ENCODE measurements around the gene OPRD1. TPM values are rescaled to one million over a fixed set of nuclear protein-coding genes. Genes with fewer than 3 reads are reported as not detected.

OPRD1 gene
- total RNA-seq, 1 experiment from 2014 or later, result not detected

DNA sequence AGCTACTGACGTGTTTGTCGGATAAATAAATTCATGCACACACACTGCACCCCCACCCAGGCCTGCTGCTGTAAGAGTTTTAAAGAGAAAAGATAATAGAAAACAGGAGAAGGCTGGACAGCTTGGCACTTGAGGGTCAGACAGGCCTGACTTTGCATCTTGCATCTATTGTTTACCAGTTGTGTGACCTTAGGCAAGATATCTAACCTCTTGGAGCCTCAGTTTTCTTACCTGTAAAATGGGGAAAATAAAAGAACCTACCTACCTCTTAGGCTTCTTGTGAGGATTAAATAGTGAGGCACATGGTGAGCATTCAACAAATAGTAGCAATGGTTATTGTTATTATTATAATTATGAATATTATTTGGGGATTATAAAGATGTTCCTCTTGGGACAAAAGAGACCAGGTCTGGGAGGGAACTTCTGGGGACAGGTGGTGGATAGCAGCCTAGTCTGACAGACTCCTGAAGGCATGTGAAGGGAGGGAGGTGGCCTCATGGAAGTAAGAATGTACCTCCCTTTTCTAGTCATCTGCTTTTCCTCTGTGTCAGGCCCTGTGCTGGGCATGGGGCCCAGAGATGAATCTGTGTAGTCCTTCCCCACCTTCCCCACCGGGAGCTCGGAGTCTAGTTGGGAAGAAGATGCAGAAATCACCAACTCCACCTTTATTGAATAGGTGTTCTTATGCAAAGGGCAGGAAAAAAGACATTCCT is 84.1 kb downstream of the OPRD1 start:
- in situ Hi-C loops (cut with HindIII; ENCODE audit: low sequenced_read_pairs), result no loop called here
- DNase-seq (ENCODE audit: low spot score), result no peak

- in situ Hi-C loops (cut with HindIII; ENCODE audit: low sequenced_read_pairs), result no loop called here
- no peak for DNase-seq (ENCODE audit: low spot score)
Observed at GRCh38 chr1:28896609-28896986, 84.6 kb downstream of the OPRD1 start.

DNA sequence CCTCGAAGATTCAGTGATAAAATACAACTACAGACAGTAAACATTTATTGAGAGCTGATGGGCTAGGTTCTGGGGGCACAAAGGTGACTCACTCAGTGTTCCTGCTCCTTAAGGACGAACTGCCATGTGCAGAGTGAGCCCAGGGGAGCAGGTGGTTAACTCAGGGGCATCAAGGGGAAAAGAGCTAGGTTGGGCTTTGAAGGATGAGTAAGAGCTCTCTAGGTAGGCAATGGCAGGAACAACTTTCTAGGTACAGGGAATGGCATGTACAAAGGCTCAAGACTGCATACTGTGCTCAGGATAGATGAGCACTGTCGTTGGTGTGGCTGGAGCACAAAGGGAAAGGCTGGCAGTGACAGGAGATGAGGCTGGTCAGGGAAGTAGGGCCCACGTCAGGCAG is 85.8 kb downstream of the OPRD1 start:
- in situ Hi-C loops (cut with HindIII; ENCODE audit: low sequenced_read_pairs), result no loop called here
- no peak for DNase-seq (ENCODE audit: low spot score)

- no peak for DNase-seq (ENCODE audit: low spot score)
- in situ Hi-C loops (cut with HindIII; ENCODE audit: low sequenced_read_pairs), result no loop called here
Observed at GRCh38 chr1:28898405-28898881, 86.5 kb downstream of the OPRD1 start.

GRCh38 chr1:28899267-28899666 is 87.3 kb downstream of the OPRD1 start:
- in situ Hi-C loops (cut with HindIII; ENCODE audit: low sequenced_read_pairs), result no loop called here
- DNase-seq (ENCODE audit: low spot score), result no peak

- in situ Hi-C loops (cut with HindIII; ENCODE audit: low sequenced_read_pairs), result no loop called here
- DNase-seq (ENCODE audit: low spot score), result no peak
Observed at GRCh38 chr1:28900562-28900961, 88.6 kb downstream of the OPRD1 start.

DNA sequence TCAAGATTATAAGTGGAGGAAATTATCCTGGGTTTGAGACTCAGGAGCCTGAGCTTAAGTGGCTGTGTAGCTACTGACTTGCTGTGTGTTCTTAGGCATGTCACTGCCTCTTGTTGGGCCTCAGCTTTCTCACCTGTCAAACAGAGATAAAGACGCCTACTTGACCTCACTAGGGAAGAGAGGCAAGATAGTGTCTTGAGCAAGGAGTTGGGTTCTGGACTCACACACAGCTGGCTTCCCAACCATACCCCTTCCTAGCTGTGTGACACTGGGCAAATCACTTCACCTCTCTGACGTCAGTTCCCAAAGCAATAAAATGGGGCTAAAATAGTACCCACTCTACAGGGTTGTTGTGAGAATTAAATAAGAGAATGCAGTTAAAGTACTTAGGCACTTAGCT is 90.8 kb downstream of the OPRD1 start:
- in situ Hi-C loops (cut with HindIII; ENCODE audit: low sequenced_read_pairs), result no loop called here
- DNase-seq (ENCODE audit: low spot score), result no peak

DNA sequence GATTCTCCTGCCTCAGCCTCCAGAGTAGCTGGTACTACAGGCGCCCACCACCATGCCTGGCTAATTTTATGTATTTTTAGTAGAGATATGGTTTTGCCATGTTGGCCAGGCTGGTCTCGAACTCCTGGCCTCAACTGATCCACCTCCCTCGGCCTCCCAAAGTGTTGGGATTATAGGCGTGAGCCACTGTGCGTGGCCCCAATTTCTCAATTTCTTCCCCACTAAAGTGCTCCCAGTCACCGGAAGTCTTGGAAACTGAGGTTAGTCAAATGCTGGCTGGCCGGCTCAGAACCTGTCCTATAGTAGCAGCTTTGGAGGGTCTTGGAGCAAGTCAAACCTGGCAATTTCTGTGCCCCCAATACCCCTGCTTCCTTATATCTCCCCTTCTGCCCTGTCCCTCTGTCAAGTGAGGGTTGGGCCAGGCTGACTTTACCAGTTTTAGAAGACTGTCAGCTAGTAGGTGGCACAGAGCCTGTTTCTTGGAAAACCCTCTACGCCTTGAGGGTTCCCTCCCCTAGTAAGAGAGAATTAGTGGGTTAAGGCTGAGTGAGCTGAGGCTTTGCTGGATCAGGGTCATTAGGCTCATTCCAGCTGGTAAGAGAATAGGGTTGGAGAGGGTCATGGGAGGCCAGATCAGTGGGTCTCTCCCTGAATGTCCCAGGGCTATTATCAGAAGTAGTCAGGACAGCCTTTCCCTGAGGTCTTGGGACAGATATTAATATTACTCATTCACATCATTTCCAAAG is 94.1 kb downstream of the OPRD1 start:
- in situ Hi-C loops (cut with HindIII; ENCODE audit: low sequenced_read_pairs), result no loop called here
- no peak for DNase-seq (ENCODE audit: low spot score)

GRCh38 chr1:28909198-28909597 is 97.2 kb downstream of the OPRD1 start:
- in situ Hi-C loops (cut with HindIII; ENCODE audit: low sequenced_read_pairs), result no loop called here
- no peak for DNase-seq (ENCODE audit: low spot score)

DNA sequence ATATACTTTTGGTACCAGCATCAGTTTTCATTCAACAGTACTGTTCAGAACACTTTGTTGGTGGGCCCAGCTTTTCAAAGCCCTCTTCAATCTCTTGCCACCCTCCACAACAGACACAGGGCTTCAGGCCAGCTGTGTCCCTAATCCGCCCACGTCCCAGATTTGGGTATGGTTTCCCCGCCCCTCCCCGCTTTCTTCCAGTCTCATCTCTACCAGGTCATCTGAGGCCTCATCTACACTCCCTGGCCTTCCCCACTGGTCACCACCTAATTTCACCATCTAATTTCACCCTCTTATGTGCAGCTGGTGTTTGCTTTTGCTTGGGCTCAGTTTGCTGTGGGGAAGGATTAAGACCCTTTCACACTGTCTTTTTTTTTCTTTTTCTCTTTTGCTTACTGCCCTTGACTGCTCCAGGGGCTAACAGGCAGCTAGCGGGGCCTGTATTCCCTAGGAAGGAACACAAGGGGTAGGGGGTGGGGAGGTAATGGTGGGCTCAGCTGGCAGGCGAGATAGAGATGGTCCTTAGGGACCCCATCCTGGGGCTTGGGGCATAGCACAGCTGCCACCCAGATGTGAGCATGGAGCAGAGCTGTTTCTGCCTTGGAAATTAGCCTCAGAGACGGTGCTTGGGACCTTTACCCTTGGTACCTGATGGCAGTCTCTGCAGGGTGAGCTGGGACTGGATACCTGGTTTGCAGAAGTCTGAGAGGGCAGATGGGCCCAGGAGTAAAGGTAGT is 98.6 kb downstream of the OPRD1 start:
- in situ Hi-C loops (cut with HindIII; ENCODE audit: low sequenced_read_pairs), result no loop called here
- no peak for DNase-seq (ENCODE audit: low spot score)

DNA sequence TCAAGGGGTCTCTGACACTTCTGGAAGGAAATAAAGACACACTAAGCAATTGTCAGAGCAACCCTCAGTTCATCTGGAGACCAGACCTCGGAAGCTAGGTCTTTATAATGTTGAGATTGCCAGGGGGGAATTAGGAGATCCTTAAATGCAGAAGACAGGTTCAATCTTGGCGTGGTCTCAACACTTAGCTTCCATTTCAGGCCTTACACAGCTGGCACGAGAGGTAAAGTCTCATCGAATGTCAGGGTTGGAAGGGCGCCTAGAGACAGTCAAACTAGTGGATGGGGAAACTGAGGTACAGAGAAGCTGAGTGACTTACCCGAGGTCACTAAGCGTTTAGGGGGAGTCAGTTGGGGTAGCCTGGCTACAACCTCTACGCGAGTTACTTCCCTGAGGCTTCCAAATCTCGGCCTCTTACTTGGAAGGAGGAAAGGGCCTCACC is 101.8 kb downstream of the OPRD1 start:
- in situ Hi-C loops (cut with HindIII; ENCODE audit: low sequenced_read_pairs), result no loop called here
- DNase-seq (ENCODE audit: low spot score), result no peak

DNA sequence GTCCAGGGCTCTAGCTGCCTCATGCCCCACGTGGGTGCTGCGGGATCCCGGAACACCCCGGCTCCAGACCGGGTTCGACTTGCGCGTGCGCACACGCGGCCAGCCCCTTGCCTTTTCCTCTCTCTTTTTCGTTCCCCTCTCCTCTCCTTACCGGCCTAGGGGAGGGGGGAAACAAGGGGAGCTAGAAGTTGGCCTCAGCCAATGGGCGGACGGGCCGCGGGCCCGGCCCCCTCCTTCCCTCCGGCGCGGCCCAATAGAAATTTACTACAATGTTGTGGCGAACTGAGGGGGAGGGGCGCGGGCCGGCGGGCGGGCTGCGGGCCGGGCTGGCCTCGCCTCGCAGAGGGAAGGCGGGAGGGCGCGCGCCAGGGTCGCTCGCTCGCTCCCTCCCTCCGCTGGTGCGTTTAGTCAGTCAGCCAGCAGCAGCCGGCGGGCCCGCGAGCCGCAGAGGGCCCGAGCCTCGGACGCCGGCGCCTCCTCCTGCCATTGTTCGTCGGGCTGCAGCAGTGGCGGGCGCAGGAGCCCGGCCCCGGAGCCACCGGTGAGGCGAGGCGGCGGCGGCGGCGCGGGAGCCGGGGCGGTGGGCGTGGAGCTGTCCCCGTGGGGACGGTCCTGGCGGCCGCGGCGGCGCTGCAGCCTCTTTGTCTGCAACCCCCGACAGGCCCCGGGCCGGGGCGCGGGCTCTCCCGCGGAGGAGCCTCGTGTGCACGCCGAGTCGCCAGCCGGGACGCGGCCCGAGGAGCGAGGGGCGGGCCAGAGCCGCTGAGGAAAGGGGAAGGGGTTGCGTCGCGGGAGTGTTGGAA is 102.5 kb downstream of the OPRD1 start, which contains the start of gene EPB41:
TSS of gene EPB41 (plus strand) at position 342 of the 803 bp plus-strand sequence. CDS start 72,869 bp downstream, outside the sequence.
- DNase-seq (ENCODE audit: low spot score), result peak; percentile 97
- in situ Hi-C loops (cut with HindIII; ENCODE audit: low sequenced_read_pairs), result no loop called here

DNA sequence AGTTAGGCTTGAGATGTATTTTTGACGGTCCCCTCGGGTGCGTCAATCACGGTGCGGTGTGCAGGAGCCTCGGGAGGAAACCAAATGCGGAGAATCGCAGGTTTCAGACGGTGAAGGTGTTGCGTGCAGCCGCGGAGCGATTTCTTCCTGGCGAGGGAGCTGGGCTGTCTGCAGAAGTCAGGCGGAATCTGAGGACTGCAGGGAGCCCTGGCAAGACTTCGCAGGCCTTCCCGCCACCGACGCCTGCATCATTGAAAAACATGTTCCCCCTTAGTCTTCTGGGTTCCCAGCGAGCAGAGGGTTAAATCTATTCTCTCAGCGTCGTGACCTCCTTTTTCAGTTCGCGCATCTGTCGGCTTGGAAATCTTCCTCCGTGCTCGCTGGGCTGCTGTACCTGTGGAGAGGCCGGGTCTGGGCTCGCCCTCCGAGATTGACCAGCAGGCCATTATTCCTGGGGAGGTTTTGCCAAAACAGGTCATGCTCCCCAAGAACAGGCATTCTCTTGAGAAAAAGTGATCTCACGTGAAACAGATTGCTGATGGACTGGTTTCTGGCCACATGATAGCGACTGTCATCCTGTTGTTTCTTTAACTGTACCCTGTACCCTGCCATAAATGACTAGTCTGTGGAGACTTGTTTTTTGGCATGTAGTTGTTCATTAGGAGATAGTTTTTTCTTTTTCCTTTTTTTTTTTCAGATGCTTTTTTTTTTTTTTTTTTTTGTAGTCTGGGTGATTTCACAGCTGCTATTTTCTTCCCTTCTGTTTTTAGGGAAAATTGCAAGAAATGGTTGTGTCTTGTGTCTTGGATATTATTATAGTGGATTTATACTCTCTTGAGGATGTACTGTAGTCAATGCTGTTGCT is 103.3 kb downstream of the OPRD1 start:
- DNase-seq (ENCODE audit: low spot score), result peak; percentile 94
- in situ Hi-C loops (cut with HindIII; ENCODE audit: low sequenced_read_pairs), result no loop called here

DNA sequence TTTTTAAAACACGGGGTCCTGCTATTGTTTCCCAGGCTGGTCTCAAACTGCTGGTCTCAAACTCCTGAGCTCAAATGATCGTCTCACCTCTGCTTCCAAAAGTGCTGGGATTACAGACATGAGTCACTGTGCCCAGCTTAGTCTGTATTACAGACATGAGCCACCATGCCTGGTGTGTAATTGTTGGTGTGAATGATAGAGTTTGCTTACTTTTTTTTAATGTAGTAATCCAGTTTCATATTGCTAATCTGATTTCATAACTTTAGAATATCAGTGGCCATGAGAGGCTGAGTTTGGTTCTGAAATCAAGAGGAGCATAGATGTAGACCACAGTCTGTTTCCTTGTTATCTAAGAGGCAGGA is 105.8 kb downstream of the OPRD1 start:
- no peak for DNase-seq (ENCODE audit: low spot score)
- in situ Hi-C loops (cut with HindIII; ENCODE audit: low sequenced_read_pairs), result no loop called here

Other genes with a start within 250 kb of the OPRD1 start
- gene RAB42, start 219.9 kb upstream of the OPRD1 start, total RNA-seq (2014; rRNA removed; shearing (Covaris generic)), result not detected in 2 replicates
- gene TAF12, start 169.1 kb upstream of the OPRD1 start, total RNA-seq (2014; rRNA removed; shearing (Covaris generic)), result 33.8 and 44.9 TPM in 2 replicates
- gene RNU11, start 163.6 kb upstream of the OPRD1 start, total RNA-seq (2014; rRNA removed; shearing (Covaris generic)), result not detected in 2 replicates
- 11.8 and 12.2 TPM in 2 replicates for gene GMEB1, start 143.4 kb upstream of the OPRD1 start, total RNA-seq (2014; rRNA removed; shearing (Covaris generic))
- gene YTHDF2, start 75.2 kb upstream of the OPRD1 start, total RNA-seq (2014; rRNA removed; shearing (Covaris generic)), result 94.2 and 99.4 TPM in 2 replicates
- 25.2 and 39.4 TPM in 2 replicates for gene EPB41, start 102.4 kb downstream of the OPRD1 start, total RNA-seq (2014; rRNA removed; shearing (Covaris generic))